Osteoblast (primary cell): ENCODE measurements around the gene TAB3. TPM values are rescaled to one million over a fixed set of nuclear protein-coding genes. Genes with fewer than 3 reads are reported as not detected.

Experiments used
- DNase-seq: peaks from one replicate; pipeline ENCODE4 v3.0.0; 2011; ENCODE audit warnings: low spot score, mixed read lengths; ENCODE audit not compliant: insufficient read length; ENCODE audit errors: missing footprints
- H2AFZ ChIP-seq: 2 replicates; pipeline ENCODE4 v1.6.0; 2011; ENCODE audit warnings: mild to moderate bottlenecking, low read length
- H3K27ac ChIP-seq: 2 replicates; pipeline ENCODE4 v1.5.1; 2011; ENCODE audit warnings: mild to moderate bottlenecking, low read depth, low read length, moderate library complexity
- H3K27me3 ChIP-seq: 2 replicates; pipeline ENCODE4 v1.6.0; 2012; ENCODE audit warnings: mild to moderate bottlenecking, control low read depth, inconsistent platforms, low read length, moderate library complexity; ENCODE audit not compliant: insufficient read depth
- H3K36me3 ChIP-seq: 2 replicates; pipeline ENCODE4 v1.5.1; 2011; ENCODE audit warnings: mild to moderate bottlenecking, low read length, control low read depth, moderate library complexity; ENCODE audit not compliant: insufficient read depth
- H3K4me1 ChIP-seq: 2 replicates; pipeline ENCODE4 v1.5.1; 2011; ENCODE audit warnings: mild to moderate bottlenecking, low read length, control low read depth, moderate library complexity; ENCODE audit not compliant: insufficient read depth
- H3K4me2 ChIP-seq: 2 replicates; pipeline ENCODE4 v1.6.0; 2011; ENCODE audit warnings: mild to moderate bottlenecking, low read length; ENCODE audit not compliant: insufficient read depth
- H3K4me3 ChIP-seq: fragments of 200-600 bp; sonication (generic); 3 replicates; pipeline ENCODE4 v1.5.1; 2012; ENCODE audit warnings: mild to moderate bottlenecking, low read length, inconsistent platforms; ENCODE audit not compliant: insufficient read depth
- H3K79me2 ChIP-seq: 2 replicates; pipeline ENCODE4 v1.6.0; 2012; ENCODE audit warnings: mild to moderate bottlenecking, low read length, control low read depth, inconsistent platforms; ENCODE audit not compliant: insufficient read depth
- H3K9me3 ChIP-seq: 2 replicates; pipeline ENCODE4 v1.5.1; 2011; ENCODE audit warnings: low read depth, low read length, control low read depth
- H4K20me1 ChIP-seq: 2 replicates; pipeline ENCODE4 v1.6.0; 2012; ENCODE audit warnings: mild to moderate bottlenecking, low read length, control low read depth; ENCODE audit not compliant: insufficient read depth
- CTCF ChIP-seq: IDR thresholded peaks from 2 replicates; pipeline ENCODE4 v1.5.1; 2011; ENCODE audit warnings: mild to moderate bottlenecking, low read depth, low read length, moderate library complexity; ENCODE audit errors: extremely low read depth
- total RNA-seq: library from RNA; depleted of rRNA; stranded (reverse); fragments of >200 nt; gene quantifications from 2 replicates; pipeline ENCODE4 v1.2.3, GENCODE V29; 2012

Gene TAB3
- 15.2 and 16.2 TPM in 2 replicates for total RNA-seq

GRCh38 chrX:30889147-30890140 lies at the start of gene TAB3:
TAB3 (minus strand) TSS chrX:30889254; CDS start chrX:30859588, 29,666 bp downstream.
- Histone ChIP-seq H3K4me2 (peak within 1 kb of the TSS; percentile 80), H4K20me1 (no peaks in the 10 kb centered on the region), H3K9me3 (no peaks in the 10 kb centered on the region), H2AFZ (peak within 1 kb of the TSS; percentile 90), H3K36me3 (no peaks in the 10 kb centered on the region), H3K4me3 (peak within 1 kb of the TSS; percentile 78), H3K79me2 (peaks cover 37% of the 10 kb centered on the region), H3K27me3 (no peaks in the 10 kb centered on the region), H3K27ac (peak within 1 kb of the TSS; percentile 60), H3K4me1 (peaks cover 4% of the 10 kb centered on the region)
- DNase-seq: peak; percentile 96
- no peak for TF ChIP-seq CTCF

GRCh38 chrX:30938295-30938694 lies 49.2 kb upstream of the TAB3 start:
- Histone ChIP-seq H3K9me3 (no peaks in the 10 kb centered on the region), H2AFZ (no peak overlapping the region), H3K27ac (no peak overlapping the region), H3K4me2 (no peak overlapping the region), H3K4me1 (no peaks in the 10 kb centered on the region), H4K20me1 (no peaks in the 10 kb centered on the region), H3K27me3 (no peaks in the 10 kb centered on the region), H3K36me3 (no peaks in the 10 kb centered on the region), H3K79me2 (no peaks in the 10 kb centered on the region), H3K4me3 (no peak overlapping the region)
- no peak for DNase-seq
- no peak for TF ChIP-seq CTCF

GRCh38 chrX:30935985-30936384 lies 46.9 kb upstream of the TAB3 start:
- Histone ChIP-seq H3K4me2 (no peak overlapping the region), H2AFZ (peak overlapping the region; percentile 42), H3K9me3 (no peaks in the 10 kb centered on the region), H3K27me3 (no peaks in the 10 kb centered on the region), H3K79me2 (no peaks in the 10 kb centered on the region), H3K4me3 (no peak overlapping the region), H3K27ac (no peak overlapping the region), H3K36me3 (no peaks in the 10 kb centered on the region), H3K4me1 (no peaks in the 10 kb centered on the region), H4K20me1 (no peaks in the 10 kb centered on the region)
- DNase-seq: no peak
- peak; percentile 27 for TF ChIP-seq CTCF

- Histone ChIP-seq H3K4me2 (no peak overlapping the region), H4K20me1 (no peaks in the 10 kb centered on the region), H3K4me1 (no peaks in the 10 kb centered on the region), H2AFZ (no peak overlapping the region), H3K79me2 (no peaks in the 10 kb centered on the region), H3K4me3 (no peak overlapping the region), H3K36me3 (no peaks in the 10 kb centered on the region), H3K9me3 (no peaks in the 10 kb centered on the region), H3K27me3 (no peaks in the 10 kb centered on the region), H3K27ac (no peak overlapping the region)
- no peak for TF ChIP-seq CTCF
- no peak for DNase-seq
Measured at GRCh38 chrX:30931920-30932319, 42.9 kb upstream of the TAB3 start.
